B cell (primary cell): ENCODE measurements around the gene OR12D2. TPM values are rescaled to one million over a fixed set of nuclear protein-coding genes. Genes with fewer than 3 reads are reported as not detected.

ENCODE experiments used
- polyA plus RNA-seq: library from polyadenylated mRNA; depleted of rRNA; stranded (reverse); fragments of >200 nt; gene quantifications from 2 replicates; pipeline ENCODE4 v1.2.3, GENCODE V29; 2012
- total RNA-seq, 2 donors: library from RNA; stranded (reverse); fragments of 120-200 nt in 1 of 2; gene quantifications; 1 replicate in 1 of 2; 2 replicates in 1 of 2; pipeline versions ENCODE4 v1.2.3 to v1.2.4, GENCODE V29; 2013 to 2022

OR12D2 gene
- total and polyA plus RNA-seq, 2 donors (not counting 1 experiment from before 2014, with no cell fraction given): not detected

Other genes with a start within 250 kb of the OR12D2 start
- gene OR2J2, start 224.7 kb upstream of the OR12D2 start, total RNA-seq: not detected in 2 replicates
- not detected in 2 replicates for gene OR2J2, start 224.7 kb upstream of the OR12D2 start, polyA plus RNA-seq
- not detected in 2 replicates for gene OR14J1, start 93.9 kb upstream of the OR12D2 start, total RNA-seq
- not detected in 2 replicates for gene OR14J1, start 93.9 kb upstream of the OR12D2 start, polyA plus RNA-seq
- gene OR5V1, start 26.8 kb upstream of the OR12D2 start, total RNA-seq: not detected in 2 replicates
- gene OR5V1, start 26.8 kb upstream of the OR12D2 start, polyA plus RNA-seq: not detected in 2 replicates
- not detected in 2 replicates for gene OR12D3, start 20.3 kb upstream of the OR12D2 start, total RNA-seq
- gene OR12D3, start 20.3 kb upstream of the OR12D2 start, polyA plus RNA-seq: not detected in 2 replicates
- gene OR12D1, start 19.3 kb downstream of the OR12D2 start, total RNA-seq: not detected in 2 replicates
- not detected in 2 replicates for gene OR12D1, start 19.3 kb downstream of the OR12D2 start, polyA plus RNA-seq
- gene OR10C1, start 43.7 kb downstream of the OR12D2 start, total RNA-seq: not detected in 2 replicates
- gene OR10C1, start 43.7 kb downstream of the OR12D2 start, polyA plus RNA-seq: not detected in 2 replicates
- not detected in 2 replicates for gene OR11A1, start 61.4 kb downstream of the OR12D2 start, total RNA-seq
- not detected in 2 replicates for gene OR11A1, start 61.4 kb downstream of the OR12D2 start, polyA plus RNA-seq
- gene OR2H1, start 61.5 kb downstream of the OR12D2 start, total RNA-seq: not detected in 2 replicates
- not detected in 2 replicates for gene OR2H1, start 61.5 kb downstream of the OR12D2 start, polyA plus RNA-seq
- not detected in 2 replicates for gene MAS1L, start 92.3 kb downstream of the OR12D2 start, total RNA-seq
- not detected in 2 replicates for gene MAS1L, start 92.3 kb downstream of the OR12D2 start, polyA plus RNA-seq
- not detected in 2 replicates for gene UBD, start 164.1 kb downstream of the OR12D2 start, total RNA-seq
- gene UBD, start 164.1 kb downstream of the OR12D2 start, polyA plus RNA-seq: not detected in 2 replicates
- gene OR2H2, start 189.5 kb downstream of the OR12D2 start, total RNA-seq: not detected in 2 replicates
- gene OR2H2, start 189.5 kb downstream of the OR12D2 start, polyA plus RNA-seq: not detected in 2 replicates
- gene GABBR1, start 237.6 kb downstream of the OR12D2 start, total RNA-seq: 188 and 198 TPM in 2 replicates
- gene GABBR1, start 237.6 kb downstream of the OR12D2 start, polyA plus RNA-seq: 241 and 246 TPM in 2 replicates